ENCODE results near the gene MPHOSPH6. TPM values are rescaled to one million over a fixed set of nuclear protein-coding genes. Genes with fewer than 3 reads are reported as not detected.

The MPHOSPH6 gene
- total and polyA plus RNA-seq, 2 of the 13 experiments (the other 11 are each of a cell fraction or from before 2014, with no cell fraction given): 28.4 to 76.4 TPM

- H2AFZ ChIP-seq (ENCODE audit: low read length): no peak overlapping the region
- intact Hi-C loops (cut with micrococcal nuclease; ENCODE audit: unreplicated experiment): no loop called here
- no peak for TF ChIP-seq ZNF24 (IDR thresholded peaks at IDR 0.05)
- TF ChIP-seq SOX5 (CRISPR knock-in tag; IDR thresholded peaks at IDR 0.05; ENCODE audit: borderline replicate concordance): no peak
- TF ChIP-seq MAFF (IDR thresholded peaks at IDR 0.05; ENCODE audit: low read depth, low read length): no peak
- no peak for TF ChIP-seq ZNF577 (CRISPR knock-in tag; IDR thresholded peaks at IDR 0.05; ENCODE audit: borderline replicate concordance, low read depth)
- TF ChIP-seq TFDP1 (CRISPR knock-in tag; IDR thresholded peaks at IDR 0.05; ENCODE audit: borderline replicate concordance): no peak
- TF ChIP-seq DZIP1 (CRISPR knock-in tag; IDR thresholded peaks at IDR 0.05): no peak
- no peak for TF ChIP-seq TFAP4 (IDR thresholded peaks at IDR 0.05; ENCODE audit: borderline replicate concordance, low read depth)
- WGBS (ENCODE audit: low lambda C conversion rate): 89% methylated on average over 15 of the region's 15 CpGs
- no peaks in the 10 kb centered on the region for H4K20me1 ChIP-seq (ENCODE audit: insufficient read depth, low read length)
- no peak overlapping the region for H3K4me2 ChIP-seq (ENCODE audit: low read depth, low read length)
- H3K79me2 ChIP-seq (ENCODE audit: insufficient read depth, low read length): no peaks in the 10 kb centered on the region
- BruUV-seq (replicated peaks): no TSS peak
- no peaks in the 10 kb centered on the region; a peak in 2 of 5 replicates for H3K36me3 ChIP-seq (replicated peaks in 1 of 2; ENCODE audit: control insufficient read depth in 1 of 2, insufficient read depth in 2 of 2, low read length in 2 of 2)
- H3K4me1 ChIP-seq (ENCODE audit: insufficient read depth, low read length): peaks cover 36% of the 10 kb centered on the region
- in situ Hi-C loops (cut with HindIII; ENCODE audit: extremely low pct_ligation_motif_present, low pct_unique_long_range_greater_than_20kb): no loop called here
- no peak overlapping the region for H3K9ac ChIP-seq (ENCODE audit: insufficient read depth, low read depth, low read length)
- POLR2A ChIA-PET: no interaction called here
- H3K27ac ChIP-seq (ENCODE audit: extremely low read length, insufficient read depth, low read length): no peak overlapping the region
- no peaks in the 10 kb centered on the region for H3K9me3 ChIP-seq (ENCODE audit: low read length)
- no peak overlapping the region for H3K4me3 ChIP-seq (replicated peaks in 1 of 3; ENCODE audit: insufficient read depth in 1 of 3, low read depth in 2 of 3, low read length in 3 of 3)
- CTCF ChIA-PET (ENCODE audit: low intra/inter-chr PET ratio, low total read pairs): no interaction called here
- no peaks in the 10 kb centered on the region for H3K27me3 ChIP-seq (ENCODE audit: control insufficient read depth in 1 of 2, insufficient read depth in 2 of 2, low read length in 2 of 2)
- DNase-seq (ENCODE audit: low spot score) (no peak), FAIRE-seq (no peak), ATAC-seq (no peak)
These were observed 31.3 kb downstream of the MPHOSPH6 start for GRCh38 chr16:82138478-82139285.

Data from HepG2 (cell line).